ENCODE results near the gene SSH2. TPM values are rescaled to one million over a fixed set of nuclear protein-coding genes. Genes with fewer than 3 reads are reported as not detected.

SSH2 gene
- total RNA-seq, 1 donor: 13.0 TPM

- Histone ChIP-seq H3K79me2 (ENCODE audit: insufficient read depth, low read length) (no peaks in the 10 kb centered on the region), H3K36me3 (ENCODE audit: insufficient read depth, low read length) (no peaks in the 10 kb centered on the region), H3K9me3 (ENCODE audit: low read depth, low read length) (no peaks in the 10 kb centered on the region), H3K4me2 (ENCODE audit: insufficient read depth, low read length) (no peak overlapping the region), H3K27me3 (ENCODE audit: insufficient read depth, low read length) (no peaks in the 10 kb centered on the region), H3K4me1 (ENCODE audit: insufficient read depth, low read length) (no peaks in the 10 kb centered on the region), H3K4me3 (ENCODE audit: insufficient read depth, low read length) (no peak overlapping the region), H4K20me1 (ENCODE audit: insufficient read depth, low read length) (no peaks in the 10 kb centered on the region), H3K27ac (ENCODE audit: low read depth, low read length) (no peak overlapping the region), H2AFZ (ENCODE audit: low read length) (no peak overlapping the region)
- no peak for TF ChIP-seq CTCF (IDR thresholded peaks at IDR 0.05; ENCODE audit: extremely low read depth, low read depth, low read length)
- DNase-seq (ENCODE audit: insufficient read length, low spot score, missing footprints): no peak
These were observed 102.8 kb downstream of the SSH2 start for GRCh38 chr17:29827179-29827578.

GRCh38 chr17:29826114-29826692 lies 103.8 kb downstream of the SSH2 start:
- no peak for DNase-seq (ENCODE audit: insufficient read length, low spot score, missing footprints)
- no peak overlapping the region for H3K4me3 ChIP-seq (ENCODE audit: insufficient read depth, low read length)
- no peaks in the 10 kb centered on the region for H4K20me1 ChIP-seq (ENCODE audit: insufficient read depth, low read length)
- no peak for TF ChIP-seq CTCF (IDR thresholded peaks at IDR 0.05; ENCODE audit: extremely low read depth, low read depth, low read length)
- no peaks in the 10 kb centered on the region for H3K79me2 ChIP-seq (ENCODE audit: insufficient read depth, low read length)
- no peak overlapping the region for H2AFZ ChIP-seq (ENCODE audit: low read length)
- no peaks in the 10 kb centered on the region for H3K36me3 ChIP-seq (ENCODE audit: insufficient read depth, low read length)
- H3K4me2 ChIP-seq (ENCODE audit: insufficient read depth, low read length): no peak overlapping the region
- H3K27ac ChIP-seq (ENCODE audit: low read depth, low read length): no peak overlapping the region
- no peaks in the 10 kb centered on the region for H3K27me3 ChIP-seq (ENCODE audit: insufficient read depth, low read length)
- no peaks in the 10 kb centered on the region for H3K4me1 ChIP-seq (ENCODE audit: insufficient read depth, low read length)
- H3K9me3 ChIP-seq (ENCODE audit: low read depth, low read length): no peaks in the 10 kb centered on the region

- H3K36me3 ChIP-seq (ENCODE audit: insufficient read depth, low read length): no peaks in the 10 kb centered on the region
- no peak overlapping the region for H2AFZ ChIP-seq (ENCODE audit: low read length)
- DNase-seq (ENCODE audit: insufficient read length, low spot score, missing footprints): no peak
- no peaks in the 10 kb centered on the region for H3K79me2 ChIP-seq (ENCODE audit: insufficient read depth, low read length)
- no peak overlapping the region for H3K4me3 ChIP-seq (ENCODE audit: insufficient read depth, low read length)
- H3K4me2 ChIP-seq (ENCODE audit: insufficient read depth, low read length): no peak overlapping the region
- H4K20me1 ChIP-seq (ENCODE audit: insufficient read depth, low read length): no peaks in the 10 kb centered on the region
- H3K4me1 ChIP-seq (ENCODE audit: insufficient read depth, low read length): no peaks in the 10 kb centered on the region
- TF ChIP-seq CTCF (IDR thresholded peaks at IDR 0.05; ENCODE audit: extremely low read depth, low read depth, low read length): no peak
- H3K9me3 ChIP-seq (ENCODE audit: low read depth, low read length): no peaks in the 10 kb centered on the region
- no peaks in the 10 kb centered on the region for H3K27me3 ChIP-seq (ENCODE audit: insufficient read depth, low read length)
- H3K27ac ChIP-seq (ENCODE audit: low read depth, low read length): no peak overlapping the region
These were observed 104.4 kb downstream of the SSH2 start for GRCh38 chr17:29825604-29826003.

GRCh38 chr17:29821897-29822296 lies 108.1 kb downstream of the SSH2 start:
- Histone ChIP-seq H3K4me3 (ENCODE audit: insufficient read depth, low read length) (no peak overlapping the region), H3K9me3 (ENCODE audit: low read depth, low read length) (no peaks in the 10 kb centered on the region), H3K27me3 (ENCODE audit: insufficient read depth, low read length) (no peaks in the 10 kb centered on the region), H3K27ac (ENCODE audit: low read depth, low read length) (no peak overlapping the region), H3K4me1 (ENCODE audit: insufficient read depth, low read length) (no peaks in the 10 kb centered on the region), H2AFZ (ENCODE audit: low read length) (no peak overlapping the region), H3K4me2 (ENCODE audit: insufficient read depth, low read length) (no peak overlapping the region), H3K36me3 (ENCODE audit: insufficient read depth, low read length) (no peaks in the 10 kb centered on the region), H3K79me2 (ENCODE audit: insufficient read depth, low read length) (no peaks in the 10 kb centered on the region), H4K20me1 (ENCODE audit: insufficient read depth, low read length) (no peaks in the 10 kb centered on the region)
- DNase-seq (ENCODE audit: insufficient read length, low spot score, missing footprints): no peak
- TF ChIP-seq CTCF (IDR thresholded peaks at IDR 0.05; ENCODE audit: extremely low read depth, low read depth, low read length): no peak

Data from osteoblast (primary cell).